HepG2 (cell line): ENCODE measurements around the gene TMEM247. TPM values are rescaled to one million over a fixed set of nuclear protein-coding genes. Genes with fewer than 3 reads are reported as not detected.

ENCODE experiments used
- ATAC-seq: fragments of 200-7000 bp; cut with Tn5 transposase; 3 replicates; pipeline ENCODE4 v1.9.1; 2020; ENCODE audit warnings: mild to moderate bottlenecking, moderate library complexity
- BruUV-seq: library from RNA; stranded (reverse); fragments of 400-500 nt; replicated peaks from 2 replicates; lab custom pipeline; 2021; lab: Mats Ljungman, UMichigan
- CTCF ChIA-PET: fragments of 300-600 bp; formaldehyde crosslinking; extraction: SDS; loops from one replicate; lab custom pipeline; 2021; ENCODE audit warnings: low total read pairs, inconsistent platforms, low intra/inter-chr PET ratio; lab: Yijun Ruan, JAX
- POLR2A ChIA-PET: fragments of 350-600 bp; sonication (Branson Sonifier 250); formaldehyde crosslinking; loops from one replicate; lab custom pipeline; 2020; ENCODE audit warnings: antibody characterized with exemption, inconsistent platforms; lab: Yijun Ruan, JAX
- DNase-seq: peaks from one replicate; pipeline ENCODE4 v3.0.0-alpha.2; 2015; ENCODE audit warnings: low spot score
- FAIRE-seq: peaks from 3 replicates; lab custom pipeline; 2011; peaks lifted over from hg19 to GRCh38; lab: Jason Lieb, UNC
- H2AFZ ChIP-seq: one replicate; pipeline ENCODE4 v1.6.1; 2011; ENCODE audit warnings: low read length, inconsistent platforms
- H3K27ac ChIP-seq: fragments of 300-600 bp; 3 replicates; pipeline ENCODE4 v1.8.0; 2011; ENCODE audit warnings: mixed run types, mild to moderate bottlenecking, mixed read lengths, low read length, inconsistent platforms; ENCODE audit not compliant: insufficient read depth; ENCODE audit errors: extremely low read length
- H3K27me3 ChIP-seq, 2 experiments: fragments of 200-600 bp in 1 of 2; 2 replicates in 1 of 2; 3 replicates in 1 of 2; pipeline versions ENCODE4 v1.6.0 to v1.8.0; 2011; ENCODE audit warnings: low read length in 2 of 2, mild to moderate bottlenecking in 2 of 2, moderate library complexity in 2 of 2, inconsistent platforms in 1 of 2; ENCODE audit not compliant: insufficient read depth in 2 of 2, control insufficient read depth in 1 of 2
- H3K36me3 ChIP-seq, 2 experiments: fragments of 200-600 bp in 1 of 2; replicated peaks in 1 of 2; 2 replicates in 1 of 2; 3 replicates in 1 of 2; pipeline versions ENCODE4 v1.5.1 to v1.8.0; 2011; ENCODE audit warnings: low read length in 2 of 2, inconsistent platforms in 1 of 2; ENCODE audit not compliant: insufficient read depth in 2 of 2, control insufficient read depth in 1 of 2
- H3K4me1 ChIP-seq: 2 replicates; pipeline ENCODE4 v1.5.1; 2012; ENCODE audit warnings: low read length, inconsistent platforms; ENCODE audit not compliant: insufficient read depth
- H3K4me2 ChIP-seq: 2 replicates; pipeline ENCODE4 v1.6.0; 2011; ENCODE audit warnings: low read depth, low read length, inconsistent platforms
- H3K4me3 ChIP-seq, 3 experiments: fragments of 200-600 bp in 1 of 3; sonication (generic), shearing (Covaris generic) in 1 of 3; replicated peaks in 1 of 3; 2 replicates each; pipeline ENCODE4 v1.5.1; 2011 to 2016; ENCODE audit warnings: low read length in 3 of 3, inconsistent platforms in 2 of 3, low read depth in 2 of 3, mild to moderate bottlenecking in 2 of 3, control low read depth in 1 of 3, mixed read lengths in 1 of 3; ENCODE audit not compliant: insufficient read depth in 1 of 3
- H3K79me2 ChIP-seq: one replicate; pipeline ENCODE4 v1.6.1; 2011; ENCODE audit warnings: low read length, inconsistent platforms; ENCODE audit not compliant: insufficient read depth
- H3K9ac ChIP-seq: 2 replicates; pipeline ENCODE4 v1.6.0; 2011; ENCODE audit warnings: mild to moderate bottlenecking, low read depth, low read length, inconsistent platforms; ENCODE audit not compliant: insufficient read depth
- H3K9me3 ChIP-seq: 2 replicates; pipeline ENCODE4 v1.5.1; 2012; ENCODE audit warnings: mild to moderate bottlenecking, low read length
- H4K20me1 ChIP-seq: 2 replicates; pipeline ENCODE4 v1.6.0; 2011; ENCODE audit warnings: inconsistent platforms, mild to moderate bottlenecking, low read length, moderate library complexity; ENCODE audit not compliant: insufficient read depth
- BCL6 ChIP-seq: IDR thresholded peaks from 2 replicates; pipeline ENCODE4 v1.6.1; 2016; ENCODE audit warnings: missing genetic modification reagents, missing compliant biosample characterization
- FOXP1 ChIP-seq, 2 experiments: fragments of 450-650 bp in 1 of 2; IDR thresholded peaks; 2 replicates each; pipeline ENCODE4 v1.6.1; 2017 to 2018; ENCODE audit warnings: antibody characterized with exemption in 1 of 2
- FOXP4 ChIP-seq: sonication (generic); formaldehyde crosslinking; IDR thresholded peaks from 2 replicates; pipeline ENCODE4 v1.4.0; 2020; ENCODE audit warnings: missing genetic modification reagents
- GLI4 ChIP-seq: sonication (generic); formaldehyde crosslinking; IDR thresholded peaks from 2 replicates; pipeline ENCODE4 v1.5.1; 2020; ENCODE audit warnings: missing genetic modification reagents, mild to moderate bottlenecking, moderate library complexity, borderline replicate concordance
- KDM5A ChIP-seq: fragments of 200-600 bp; sonication (generic); IDR thresholded peaks from 2 replicates; pipeline ENCODE4 v1.7.0; 2018; ENCODE audit warnings: antibody characterized with exemption, mild to moderate bottlenecking, low read length, borderline replicate concordance
- MED1 ChIP-seq: sonication (generic); formaldehyde crosslinking; IDR thresholded peaks from 2 replicates; pipeline ENCODE4 v1.4.0; 2020; ENCODE audit warnings: missing genetic modification reagents
- NCOA2 ChIP-seq: sonication (generic); formaldehyde crosslinking; IDR thresholded peaks from 2 replicates; pipeline ENCODE4 v1.8.0; 2022; ENCODE audit warnings: inconsistent platforms
- NR2F6 ChIP-seq, 2 experiments: IDR thresholded peaks; 2 replicates each; pipeline ENCODE4 v1.6.1; 2016; ENCODE audit warnings: antibody characterized with exemption in 1 of 2, mild to moderate bottlenecking in 1 of 2
- RARA ChIP-seq: IDR thresholded peaks from 2 replicates; pipeline ENCODE4 v1.6.1; 2016; ENCODE audit warnings: missing genetic modification reagents, missing compliant biosample characterization
- RBM39 ChIP-seq: fragments of 200-400 bp; formaldehyde crosslinking; IDR thresholded peaks from one replicate; pipeline ENCODE4 v1.6.1; 2018; ENCODE audit warnings: antibody characterized with exemption, mild to moderate bottlenecking, low read depth, low read length; ENCODE audit not compliant: poor library complexity, severe bottlenecking
- RXRA ChIP-seq: sonication (generic); formaldehyde crosslinking; IDR thresholded peaks from 2 replicates; pipeline ENCODE4 v1.5.1; 2020; ENCODE audit warnings: missing genetic modification reagents
- RXRB ChIP-seq: IDR thresholded peaks from 2 replicates; pipeline ENCODE4 v1.6.1; 2016; ENCODE audit warnings: borderline replicate concordance, missing genetic modification reagents, missing compliant biosample characterization
- SAP130 ChIP-seq: IDR thresholded peaks from 2 replicates; pipeline ENCODE4 v1.6.1; 2016; ENCODE audit warnings: low read depth
- SIX4 ChIP-seq: sonication (generic); formaldehyde crosslinking; IDR thresholded peaks from 2 replicates; pipeline ENCODE4 v1.4.0; 2020; ENCODE audit warnings: missing genetic modification reagents
- SOX13 ChIP-seq, 3 experiments: fragments of 450-650 bp in 1 of 3; sonication (generic) in 1 of 3; formaldehyde crosslinking in 1 of 3; IDR thresholded peaks in 2 of 3; conservative IDR thresholded peaks in 1 of 3; 2 replicates each; pipeline versions ENCODE4 v1.5.0 to v1.6.1; 2016 to 2020; ENCODE audit warnings: antibody characterized with exemption in 1 of 3, mild to moderate bottlenecking in 1 of 3, missing compliant biosample characterization in 1 of 3, missing genetic modification reagents in 1 of 3, moderate library complexity in 1 of 3
- SRF ChIP-seq: IDR thresholded peaks from 2 replicates; pipeline ENCODE4 v1.6.1; 2011; ENCODE audit warnings: mild to moderate bottlenecking, low read depth, low read length, moderate library complexity
- ZBTB8A ChIP-seq: sonication (generic); formaldehyde crosslinking; IDR thresholded peaks from 2 replicates; pipeline ENCODE4 v1.4.0; 2020; ENCODE audit warnings: mild to moderate bottlenecking, low read depth, missing genetic modification reagents, borderline replicate concordance
- ZNF101 ChIP-seq: sonication (generic); formaldehyde crosslinking; IDR thresholded peaks from 2 replicates; pipeline ENCODE4 v1.4.0; 2020; ENCODE audit warnings: mild to moderate bottlenecking, low read depth, missing genetic modification reagents, borderline replicate concordance
- ZNF350 ChIP-seq: sonication (generic); formaldehyde crosslinking; IDR thresholded peaks from 2 replicates; pipeline ENCODE4 v1.4.0; 2020; ENCODE audit warnings: mild to moderate bottlenecking, low read depth, missing genetic modification reagents, borderline replicate concordance
- ZNF7 ChIP-seq: IDR thresholded peaks from 2 replicates; pipeline ENCODE4 v1.6.1; 2016; ENCODE audit warnings: missing biosample characterization, missing genetic modification reagents
- ZNF704 ChIP-seq: sonication (generic); formaldehyde crosslinking; IDR thresholded peaks from 2 replicates; pipeline ENCODE4 v1.8.1; 2023; ENCODE audit warnings: mild to moderate bottlenecking, inconsistent platforms, moderate library complexity, missing genetic modification reagents, borderline replicate concordance
- WGBS: methylation state at CpG from one replicate; pipeline ENCODE4 v1.1.6; 2017; ENCODE audit warnings: low lambda C conversion rate; 5-methylcytosine and 5-hydroxymethylcytosine counted together
- in situ Hi-C: cut with HindIII; loops from 2 replicates; pipeline ENCODE4 v1.10.0; 2017; ENCODE audit warnings: low pct_unique_long_range_greater_than_20kb; ENCODE audit not compliant: extremely low pct_ligation_motif_present
- intact Hi-C: fragments of 100-400 bp; cut with micrococcal nuclease; formaldehyde crosslinking; loops from one replicate; pipeline ENCODE4 v1.10.0; 2022; ENCODE audit not compliant: unreplicated experiment
- polyA plus RNA-seq, 8 experiments: library from polyadenylated mRNA; depleted of rRNA in 3 of 8; stranded (reverse) in 7 of 8; unstranded in 1 of 8; fragments of >200 nt; fragmentation: Illumina TruSeq in 4 of 8; extraction: Trizol in 4 of 8; gene quantifications; 2 replicates each; pipeline versions ENCODE4 v1.2.1 to v1.2.3, GENCODE V29; 2011 to 2016; ENCODE audit warnings: low read depth in 4 of 8, missing spikeins in 1 of 8, mixed read lengths in 1 of 8; ENCODE audit not compliant: insufficient read depth in 1 of 8
- total RNA-seq, 5 experiments: library from RNA; depleted of rRNA; stranded (reverse); fragments of >200 nt; fragmentation: Illumina TruSeq; extraction: Trizol; gene quantifications; 2 replicates each; pipeline ENCODE4 v1.2.3, GENCODE V29; 2016; ENCODE audit warnings: low read depth in 1 of 5

The TMEM247 gene
- total and polyA plus RNA-seq, 2 of the 13 experiments (the other 11 are each of a cell fraction or from before 2014, with no cell fraction given): not detected

- ATAC-seq (0 out of 3 replicates have a peak, but pooled peaks have one; percentile 15), DNase-seq (peak; percentile 60), FAIRE-seq (no peak)
- no peaks in the 10 kb centered on the region for H3K9me3 ChIP-seq
- BruUV-seq: no TSS peak
- H3K4me2 ChIP-seq: no peak overlapping the region
- H3K4me3 ChIP-seq: no peak overlapping the region
- H3K79me2 ChIP-seq: no peaks in the 10 kb centered on the region
- H2AFZ ChIP-seq: no peak overlapping the region
- intact Hi-C loops (no loop called here), in situ Hi-C loops (no loop called here)
- no peaks in the 10 kb centered on the region for H4K20me1 ChIP-seq
- H3K4me1 ChIP-seq: peaks cover 95% of the 10 kb centered on the region
- H3K27ac ChIP-seq: no peak overlapping the region
- ChIA-PET POLR2A (no interaction called here), CTCF (no interaction called here)
- 16% methylated on average over 2 of the region's 2 CpGs for whole genome bisulfite sequencing
- no peak overlapping the region for H3K9ac ChIP-seq
- no peaks in the 10 kb centered on the region for H3K27me3 ChIP-seq
- H3K36me3 ChIP-seq: no peaks in the 10 kb centered on the region
- no peak for TF ChIP-seq GLI4
- TF ChIP-seq SOX13 (IDR thresholded peaks at IDR 0.05): no peak
- peak in 1 of 2 experiments; percentile 39; a peak in 1 of 4 replicates for TF ChIP-seq SOX13 (CRISPR knock-in tag; conservative IDR thresholded peaks at IDR 0.05 in 1 of 2, IDR thresholded peaks at IDR 0.05 in 1 of 2)
- TF ChIP-seq KDM5A: no peak
- TF ChIP-seq NCOA2 (CRISPR knock-in tag): 0 out of 2 replicates have a peak, but pooled peaks have one; percentile 11
- peak; percentile 44; the same call in 1 of the 2 replicates for TF ChIP-seq NR2F6 (IDR thresholded peaks at IDR 0.05)
- peak; percentile 46; the same call in 1 of the 2 replicates for TF ChIP-seq NR2F6 (CRISPR knock-in tag; IDR thresholded peaks at IDR 0.05)
- TF ChIP-seq RXRB (CRISPR knock-in tag): peak; percentile 63; the same call in 1 of the 2 replicates
- peak; percentile 27; the same call in 1 of the 2 replicates for TF ChIP-seq MED1
- TF ChIP-seq ZBTB8A (CRISPR knock-in tag): no peak
- peak; percentile 46; the same call in 1 of the 2 replicates for TF ChIP-seq FOXP4 (CRISPR knock-in tag)
- TF ChIP-seq FOXP1 (IDR thresholded peaks at IDR 0.05): no peak
- TF ChIP-seq FOXP1 (CRISPR knock-in tag; IDR thresholded peaks at IDR 0.05): peak; percentile 22; the same call in 1 of the 2 replicates
- no peak for TF ChIP-seq ZNF704 (CRISPR knock-in tag)
- no peak for TF ChIP-seq SRF
- TF ChIP-seq RXRA (CRISPR knock-in tag): peak; percentile 55; the same call in 1 of the 2 replicates
- TF ChIP-seq ZNF350 (CRISPR knock-in tag): no peak
- no peak for TF ChIP-seq SIX4 (CRISPR knock-in tag)
- TF ChIP-seq BCL6 (CRISPR knock-in tag): 0 out of 2 replicates have a peak, but pooled peaks have one; percentile 25
- TF ChIP-seq RBM39: no peak
- 0 out of 2 replicates have a peak, but pooled peaks have one; percentile 12 for TF ChIP-seq SAP130 (CRISPR knock-in tag)
- TF ChIP-seq ZNF101: no peak
- peak; percentile 93 for TF ChIP-seq RARA (CRISPR knock-in tag)
- TF ChIP-seq ZNF7 (CRISPR knock-in tag): 0 out of 2 replicates have a peak, but pooled peaks have one; percentile 8
These were observed 39.8 kb upstream of the TMEM247 start for GRCh38 chr2:46439582-46439981.
